Measurements from ENCODE around the gene CTNNA2.

The CTNNA2 gene

DNA sequence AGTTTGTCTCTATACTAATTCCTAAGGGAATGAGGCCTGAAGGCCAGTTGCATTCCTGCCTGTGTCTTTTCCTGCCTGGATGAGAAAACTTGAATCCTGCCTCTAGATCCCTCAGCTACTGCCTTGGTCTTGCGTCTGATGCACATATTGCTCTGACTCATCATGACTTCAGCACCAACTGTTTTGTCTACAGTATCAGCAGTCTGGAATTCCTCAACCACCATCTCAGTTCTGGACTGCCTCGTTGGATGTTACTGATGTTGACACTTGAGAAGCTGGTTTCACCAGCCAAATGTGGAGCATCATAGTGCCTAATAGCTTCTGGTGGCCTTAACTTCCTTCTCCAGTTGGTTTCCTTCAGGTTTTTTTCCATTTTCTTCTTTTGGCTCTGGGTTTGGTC is 211.0 kb downstream of the CTNNA2 start:
- Histone ChIP-seq H3K4me3 (ENCODE audit: low read depth, low read length) (no peak overlapping the region), H3K27ac (no peak overlapping the region), H3K4me2 (ENCODE audit: low read length) (no peak overlapping the region), H2AFZ (no peak overlapping the region), H3K9ac (no peak overlapping the region), H3K36me3 (ENCODE audit: control insufficient read depth, insufficient read depth, low read length) (no peaks in the 10 kb centered on the region), H3K9me3 (ENCODE audit: control insufficient read depth, low read length) (no peaks in the 10 kb centered on the region), H3K79me2 (no peaks in the 10 kb centered on the region), H3K4me1 (no peaks in the 10 kb centered on the region), H3K27me3 (ENCODE audit: control insufficient read depth, insufficient read depth, low read length) (no peaks in the 10 kb centered on the region)
- TF ChIP-seq CTCF (IDR thresholded peaks at IDR 0.05) = no peak

DNA sequence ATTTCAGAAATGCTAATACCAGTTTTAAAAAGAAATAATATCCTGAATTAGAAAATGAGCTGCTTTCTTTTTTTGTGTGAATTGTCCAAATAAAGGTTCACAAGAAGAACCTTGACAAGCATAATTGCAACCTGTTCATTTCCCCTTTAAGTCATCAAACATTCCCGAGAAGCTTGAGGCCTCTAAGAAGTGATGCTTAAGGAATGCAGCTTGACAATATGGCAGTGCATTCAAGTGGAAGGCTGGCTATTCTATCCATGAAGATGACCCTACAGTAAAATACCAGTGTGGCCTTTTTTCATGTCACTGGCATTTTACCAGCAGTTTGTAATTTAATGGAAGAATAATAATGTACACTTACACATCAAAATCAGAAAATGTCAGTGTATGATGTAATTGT is 216.7 kb downstream of the CTNNA2 start:
- H3K36me3 ChIP-seq (ENCODE audit: control insufficient read depth, insufficient read depth, low read length) = no peaks in the 10 kb centered on the region
- no peak for TF ChIP-seq CTCF (IDR thresholded peaks at IDR 0.05)
- H3K9me3 ChIP-seq (ENCODE audit: control insufficient read depth, low read length) = no peaks in the 10 kb centered on the region
- H3K4me3 ChIP-seq (ENCODE audit: low read depth, low read length) = no peak overlapping the region
- H3K9ac ChIP-seq = no peak overlapping the region
- no peak overlapping the region for H3K4me2 ChIP-seq (ENCODE audit: low read length)
- no peaks in the 10 kb centered on the region for H3K4me1 ChIP-seq
- no peak overlapping the region for H3K27ac ChIP-seq
- H2AFZ ChIP-seq = no peak overlapping the region
- H3K27me3 ChIP-seq (ENCODE audit: control insufficient read depth, insufficient read depth, low read length) = no peaks in the 10 kb centered on the region
- no peaks in the 10 kb centered on the region for H3K79me2 ChIP-seq

- TF ChIP-seq CTCF (IDR thresholded peaks at IDR 0.05) = no peak
- H3K4me2 ChIP-seq (ENCODE audit: low read length) = no peak overlapping the region
- H3K4me1 ChIP-seq = no peaks in the 10 kb centered on the region
- H3K27me3 ChIP-seq (ENCODE audit: control insufficient read depth, insufficient read depth, low read length) = no peaks in the 10 kb centered on the region
- no peaks in the 10 kb centered on the region for H3K9me3 ChIP-seq (ENCODE audit: control insufficient read depth, low read length)
- H2AFZ ChIP-seq = no peak overlapping the region
- H3K4me3 ChIP-seq (ENCODE audit: low read depth, low read length) = no peak overlapping the region
- H3K36me3 ChIP-seq (ENCODE audit: control insufficient read depth, insufficient read depth, low read length) = no peaks in the 10 kb centered on the region
- no peaks in the 10 kb centered on the region for H3K79me2 ChIP-seq
- no peak overlapping the region for H3K9ac ChIP-seq
- H3K27ac ChIP-seq = no peak overlapping the region
Measured at GRCh38 chr2:79734518-79734917, 221.7 kb downstream of the CTNNA2 start.

DNA sequence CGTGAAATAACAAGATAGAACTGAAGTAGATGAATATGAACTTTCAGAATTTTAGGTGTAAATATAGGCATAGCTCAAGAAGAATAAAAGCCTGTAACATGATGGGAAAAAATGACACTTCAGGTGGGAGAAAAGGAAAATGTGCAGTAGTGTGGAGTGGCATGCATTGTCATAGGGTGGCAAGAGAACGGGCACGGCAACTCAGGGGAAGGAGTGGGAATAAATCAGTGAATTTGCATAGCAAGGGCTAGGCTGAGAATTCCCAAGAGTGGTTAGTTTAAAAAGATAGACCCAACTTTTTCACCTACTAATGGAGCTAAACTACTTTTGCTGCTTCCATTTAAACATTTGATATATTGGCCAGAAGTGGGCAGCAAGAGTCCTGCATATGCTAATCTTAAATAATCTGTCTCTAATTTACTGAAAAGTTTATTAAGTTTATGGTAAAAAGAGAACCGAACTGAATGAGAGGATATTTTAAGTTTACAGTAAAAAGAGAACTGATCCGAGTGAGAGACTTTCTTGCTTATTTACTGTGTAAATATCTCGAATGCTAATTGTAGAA is 228.1 kb downstream of the CTNNA2 start:
- Histone ChIP-seq H3K27ac (no peak overlapping the region), H3K4me2 (ENCODE audit: low read length) (no peak overlapping the region), H3K9ac (no peak overlapping the region), H3K9me3 (ENCODE audit: control insufficient read depth, low read length) (no peaks in the 10 kb centered on the region), H3K79me2 (no peaks in the 10 kb centered on the region), H3K4me3 (ENCODE audit: low read depth, low read length) (no peak overlapping the region), H3K4me1 (no peaks in the 10 kb centered on the region), H3K36me3 (ENCODE audit: control insufficient read depth, insufficient read depth, low read length) (no peaks in the 10 kb centered on the region), H3K27me3 (ENCODE audit: control insufficient read depth, insufficient read depth, low read length) (no peaks in the 10 kb centered on the region), H2AFZ (no peak overlapping the region)
- no peak for TF ChIP-seq CTCF (IDR thresholded peaks at IDR 0.05)

DNA sequence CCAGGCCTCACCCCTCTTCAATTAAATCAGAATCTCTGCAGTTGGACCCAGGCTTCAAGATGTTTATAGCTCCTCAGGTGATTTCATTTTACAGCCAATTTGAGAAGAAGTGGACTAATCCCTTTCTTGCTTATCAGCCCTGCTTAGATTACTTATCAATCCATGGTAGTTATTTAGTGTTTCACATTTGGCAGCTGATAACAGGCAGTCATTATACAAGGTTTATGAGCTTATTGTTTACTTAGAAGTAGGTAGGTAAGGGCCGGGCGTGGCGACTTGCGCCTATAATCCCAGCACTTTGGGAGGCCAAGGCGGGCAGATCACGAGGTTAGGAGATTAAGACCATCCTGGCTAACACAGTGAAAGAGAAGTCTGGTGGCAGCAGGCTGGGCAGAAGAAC is 237.5 kb downstream of the CTNNA2 start:
- no peak for TF ChIP-seq CTCF (IDR thresholded peaks at IDR 0.05)
- Histone ChIP-seq H3K36me3 (ENCODE audit: control insufficient read depth, insufficient read depth, low read length) (no peaks in the 10 kb centered on the region), H2AFZ (no peak overlapping the region), H3K9ac (no peak overlapping the region), H3K79me2 (no peaks in the 10 kb centered on the region), H3K27me3 (ENCODE audit: control insufficient read depth, insufficient read depth, low read length) (no peaks in the 10 kb centered on the region), H3K9me3 (ENCODE audit: control insufficient read depth, low read length) (no peaks in the 10 kb centered on the region), H3K4me1 (no peaks in the 10 kb centered on the region), H3K4me3 (ENCODE audit: low read depth, low read length) (no peak overlapping the region), H3K4me2 (ENCODE audit: low read length) (no peak overlapping the region), H3K27ac (no peak overlapping the region)

Data from parathyroid adenoma (tissue), 2 donors.